Measurements from ENCODE around the gene CD244. TPM values are rescaled to one million over a fixed set of nuclear protein-coding genes. Genes with fewer than 3 reads are reported as not detected.

Gene CD244
- total and polyA plus RNA-seq, 7 donors: 0.16 to 1.8 (median 0.36) TPM; not detected in 2

- Histone ChIP-seq H3K27me3 (no peaks in the 10 kb centered on the region), H3K27ac (peak overlapping the region in 2 of 4 donors; percentile 10 to 50), H3K4me1 (peaks cover 0 to 6% (median 0%) of the 10 kb centered on the region in 4 donors), H3K4me3 (no peak overlapping the region), H3K9me3 (no peaks in the 10 kb centered on the region), H3K36me3 (no peaks in the 10 kb centered on the region)
- intact Hi-C loops (cut with DNase I): loop anchor here (5.0 to 10.0 kb wide), 2 partner anchors 115 to 257 kb away; partner anchors contain the start of genes ITLN2 and KLHDC9
- no peak for DNase-seq
- no peak for TF ChIP-seq EP300 (IDR thresholded peaks at IDR 0.05)
- no peak for TF ChIP-seq POLR2AphosphoS5 (IDR thresholded peaks at IDR 0.05)
- TF ChIP-seq CTCF (IDR thresholded peaks at IDR 0.05): no peak
- no peak for TF ChIP-seq POLR2A (IDR thresholded peaks at IDR 0.05)
- WGBS, 2 donors: 40 to 84% methylated on average over 9 of the region's 9 CpGs
Measured at GRCh38 chr1:160837558-160838205, 25.0 kb downstream of the CD244 start.

DNA sequence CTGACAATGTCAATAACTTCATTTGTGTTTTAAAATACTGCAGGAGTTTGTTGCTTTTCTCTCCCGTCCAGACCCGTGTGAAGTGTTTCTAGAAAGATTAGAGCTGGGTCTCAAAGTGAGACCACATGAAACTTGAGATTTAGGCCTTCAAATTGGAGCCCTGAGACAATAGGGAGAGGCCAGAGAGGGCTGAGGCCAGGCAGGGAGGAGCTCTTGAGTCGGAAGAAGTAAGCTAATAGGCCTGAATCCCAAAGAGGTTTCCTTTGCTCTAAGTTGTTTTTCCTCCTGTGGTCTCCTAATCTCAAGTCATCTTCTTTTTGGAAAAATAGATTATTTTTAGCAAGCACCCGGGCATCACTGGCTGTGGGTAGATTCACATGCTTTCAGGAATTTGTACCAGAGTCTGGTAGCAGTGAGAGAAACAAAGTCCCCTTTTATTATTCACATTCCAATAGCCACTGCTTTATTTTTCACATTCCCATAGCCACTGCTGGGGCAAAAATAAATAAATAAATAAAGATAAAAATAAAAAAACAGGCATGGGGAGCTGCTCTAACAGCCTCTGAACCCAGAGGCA, 25.6 kb downstream of the CD244 start:
- H3K4me3 ChIP-seq: no peak overlapping the region
- H3K27me3 ChIP-seq: no peaks in the 10 kb centered on the region
- DNase-seq: no peak
- no peak for TF ChIP-seq POLR2AphosphoS5 (IDR thresholded peaks at IDR 0.05)
- no peak for TF ChIP-seq EP300 (IDR thresholded peaks at IDR 0.05)
- TF ChIP-seq POLR2A (IDR thresholded peaks at IDR 0.05): no peak
- no peak for TF ChIP-seq CTCF (IDR thresholded peaks at IDR 0.05)
- H3K9me3 ChIP-seq: no peaks in the 10 kb centered on the region
- WGBS, 2 donors: 60 to 82% methylated on average over 4 of the region's 4 CpGs
- intact Hi-C loops (cut with DNase I): loop anchor here (5.0 to 10.0 kb wide), 2 partner anchors 115 to 258 kb away; partner anchors contain the start of genes ITLN2 and KLHDC9
- peak overlapping the region in 2 of 4 donors; percentile 17 to 40 for H3K27ac ChIP-seq
- H3K4me1 ChIP-seq: peaks cover 0 to under 1% (median 0%) of the 10 kb centered on the region in 4 donors
- no peaks in the 10 kb centered on the region for H3K36me3 ChIP-seq

DNA sequence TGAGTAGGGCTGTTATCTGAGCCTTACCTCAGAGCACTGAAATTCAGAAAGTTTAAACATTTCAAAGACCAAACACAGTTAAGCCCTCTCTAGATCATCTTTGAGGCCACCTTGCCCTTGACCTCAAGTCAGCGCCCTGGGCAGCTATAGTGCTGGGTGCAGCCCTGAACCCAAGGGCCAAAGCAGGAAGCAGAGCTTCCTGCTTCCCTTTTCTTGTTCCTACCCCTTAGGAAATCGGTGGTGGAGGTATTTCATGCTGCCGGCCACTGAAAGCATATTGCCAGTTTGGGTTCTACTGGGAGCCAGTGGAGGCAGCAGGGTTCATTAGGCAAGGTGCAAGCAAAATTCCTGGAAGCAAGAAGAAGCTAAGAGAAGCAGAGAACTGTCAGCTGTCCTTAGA, 26.1 kb downstream of the CD244 start:
- Histone ChIP-seq H3K27me3 (no peaks in the 10 kb centered on the region), H3K4me1 (no peaks in the 10 kb centered on the region), H3K27ac (peak overlapping the region in 2 of 4 donors; percentile 17 to 40), H3K36me3 (no peaks in the 10 kb centered on the region), H3K4me3 (no peak overlapping the region), H3K9me3 (no peaks in the 10 kb centered on the region)
- DNase-seq: no peak
- WGBS, 2 donors: 51 to 56% methylated on average over 3 of the region's 3 CpGs
- intact Hi-C loops (cut with DNase I): loop anchor here (5.0 to 10.0 kb wide), 2 partner anchors 116 to 258 kb away; partner anchors contain the start of genes ITLN2 and KLHDC9
- TF ChIP-seq POLR2A (IDR thresholded peaks at IDR 0.05) (no peak), EP300 (IDR thresholded peaks at IDR 0.05) (no peak), POLR2AphosphoS5 (IDR thresholded peaks at IDR 0.05) (no peak)

GRCh38 chr1:160835751-160836150, 26.9 kb downstream of the CD244 start:
- no peaks in the 10 kb centered on the region for H3K4me1 ChIP-seq
- TF ChIP-seq EP300 (IDR thresholded peaks at IDR 0.05): no peak
- no peak for TF ChIP-seq CTCF (IDR thresholded peaks at IDR 0.05)
- no peak for TF ChIP-seq POLR2A (IDR thresholded peaks at IDR 0.05)
- TF ChIP-seq POLR2AphosphoS5 (IDR thresholded peaks at IDR 0.05): no peak
- H3K27ac ChIP-seq: no peak overlapping the region
- no peaks in the 10 kb centered on the region for H3K36me3 ChIP-seq
- no peak for DNase-seq
- 60 to 82% methylated on average over 3 of the region's 3 CpGs for WGBS, 2 donors
- H3K4me3 ChIP-seq: no peak overlapping the region
- no peaks in the 10 kb centered on the region for H3K27me3 ChIP-seq
- no peaks in the 10 kb centered on the region for H3K9me3 ChIP-seq
- intact Hi-C loops (cut with DNase I): loop anchor here (5.0 to 10.0 kb wide), 2 partner anchors 117 to 259 kb away; partner anchors contain the start of genes ITLN2 and KLHDC9

GRCh38 chr1:160834945-160835565, 27.6 kb downstream of the CD244 start:
- Histone ChIP-seq H3K36me3 (no peaks in the 10 kb centered on the region), H3K9me3 (no peaks in the 10 kb centered on the region), H3K4me3 (no peak overlapping the region), H3K4me1 (no peaks in the 10 kb centered on the region), H3K27me3 (no peaks in the 10 kb centered on the region), H3K27ac (no peak overlapping the region)
- TF ChIP-seq CTCF (IDR thresholded peaks at IDR 0.05) (peak in 2 of 4 experiments; percentile 40 to 41), EP300 (IDR thresholded peaks at IDR 0.05) (no peak)
- DNase-seq: no peak
- intact Hi-C loops (cut with DNase I): loop anchor here (5.0 to 10.0 kb wide), 2 partner anchors 117 to 260 kb away; partner anchors contain the start of genes ITLN2 and KLHDC9
- 78 to 82% methylated on average over 3 of the region's 3 CpGs for WGBS, 2 donors
